GM10248 (cell line): ENCODE data around the gene SLC7A9.
"Not testable (repeated sequence)": the region's sequence is repeated elsewhere in the genome, so short reads cannot be mapped to it uniquely, and the experiment has no call there.

ENCODE experiments used
- CTCF ChIA-PET: fragments of 300-600 bp; sonication (Branson Sonifier 250); formaldehyde crosslinking; extraction: SDS; loops from one replicate; lab custom pipeline; 2021; ENCODE audit warnings: antibody characterized with exemption; lab: Yijun Ruan, JAX
- POLR2A ChIA-PET: fragments of 350-650 bp; sonication (Branson Sonifier 250); formaldehyde crosslinking; extraction: SDS; loops from one replicate; lab custom pipeline; 2020; ENCODE audit warnings: antibody characterized with exemption; lab: Yijun Ruan, JAX
- DNase-seq: peaks from one replicate; pipeline ENCODE4 v3.0.0; 2012; ENCODE audit errors: extremely low spot score
- CTCF ChIP-seq: IDR thresholded peaks from 2 replicates; pipeline ENCODE4 v1.5.1; 2012; ENCODE audit warnings: mild to moderate bottlenecking, low read depth; ENCODE audit errors: extremely low read depth, missing control alignments, control extremely low read depth

SLC7A9 gene

GRCh38 chr19:32852216-32852615 lies 17.4 kb downstream of the SLC7A9 start:
- no peak for DNase-seq
- CTCF ChIA-PET, result no interaction called here
- POLR2A ChIA-PET, result no interaction called here
- TF ChIP-seq CTCF, result no peak

GRCh38 chr19:32848035-32848434 lies 21.5 kb downstream of the SLC7A9 start:
- DNase-seq, POLR2A ChIA-PET, CTCF ChIA-PET: not testable (repeated sequence)

GRCh38 chr19:32843716-32844245 lies 25.8 kb downstream of the SLC7A9 start:
- POLR2A ChIA-PET, result no interaction called here
- no peak for DNase-seq
- TF ChIP-seq CTCF, result no peak
- CTCF ChIA-PET, result no interaction called here

GRCh38 chr19:32842061-32842460 lies 27.5 kb downstream of the SLC7A9 start:
- DNase-seq, result no peak
- CTCF ChIA-PET, result no interaction called here
- TF ChIP-seq CTCF, result no peak
- POLR2A ChIA-PET, result no interaction called here

GRCh38 chr19:32837531-32837930 lies 32.0 kb downstream of the SLC7A9 start:
- CTCF ChIA-PET, result no interaction called here
- no peak for TF ChIP-seq CTCF
- POLR2A ChIA-PET, result interaction anchor here (0.5 kb wide), 1 partner anchor 115 kb away, joined by 3 read pairs; no protein-coding TSS in a partner anchor
- DNase-seq, result no peak

- DNase-seq, POLR2A ChIA-PET: not testable (repeated sequence)
Measured at GRCh38 chr19:32833388-32833787, 36.2 kb downstream of the SLC7A9 start.

GRCh38 chr19:32832825-32833224 lies 36.7 kb downstream of the SLC7A9 start:
- DNase-seq, POLR2A ChIA-PET, CTCF ChIA-PET: not testable (repeated sequence)

More at GRCh38 chr19:32833388-32833787, 36.2 kb downstream of the SLC7A9 start:
- CTCF ChIA-PET, result not testable (repeated sequence)

GRCh38 chr19:32832094-32832493 lies 37.5 kb downstream of the SLC7A9 start:
- CTCF ChIA-PET, POLR2A ChIA-PET, DNase-seq: not testable (repeated sequence)

- ChIA-PET POLR2A (no interaction called here), CTCF (no interaction called here)
- TF ChIP-seq CTCF, result no peak
- DNase-seq, result no peak
Measured at GRCh38 chr19:32831611-32832010, 38.0 kb downstream of the SLC7A9 start.
